NCI-H1417 treated with DMSO at 0.1 percent for 48 hours (cell line): ENCODE measurements around the gene NAALADL2.

Experiments used
- DNase-seq: peaks from one replicate; lab custom pipeline; 2025; lab: John Stamatoyannopoulos, UW

NAALADL2 gene

GRCh38 chr3:175200391-175201095 is 341.4 kb downstream of the NAALADL2 start:
- DNase-seq, result no peak

GRCh38 chr3:175207361-175207760 is 348.2 kb downstream of the NAALADL2 start:
- DNase-seq, result no peak

- DNase-seq, result no peak
These were observed 349.2 kb downstream of the NAALADL2 start for GRCh38 chr3:175208326-175208725.

GRCh38 chr3:175211466-175211865 is 352.3 kb downstream of the NAALADL2 start:
- no peak for DNase-seq

DNA sequence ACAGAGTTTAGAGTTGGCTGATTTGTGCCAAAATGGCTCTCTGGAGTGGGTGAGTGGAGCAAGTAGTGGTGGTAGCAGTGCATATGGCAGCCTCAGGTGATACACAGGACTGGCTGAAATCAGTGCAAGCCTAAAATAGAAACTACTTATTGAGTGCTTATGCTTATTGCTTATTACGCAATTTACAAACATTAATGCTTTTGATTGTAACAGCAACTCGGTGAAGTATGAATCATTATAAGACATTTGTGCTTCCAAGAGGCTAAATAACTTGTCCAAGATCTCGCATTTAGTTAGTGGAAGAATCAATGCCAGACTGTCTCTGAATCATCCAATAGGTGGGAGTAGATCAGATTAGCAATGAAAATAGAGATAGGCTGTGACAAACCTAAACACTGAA is 353.8 kb downstream of the NAALADL2 start:
- DNase-seq, result no peak

DNA sequence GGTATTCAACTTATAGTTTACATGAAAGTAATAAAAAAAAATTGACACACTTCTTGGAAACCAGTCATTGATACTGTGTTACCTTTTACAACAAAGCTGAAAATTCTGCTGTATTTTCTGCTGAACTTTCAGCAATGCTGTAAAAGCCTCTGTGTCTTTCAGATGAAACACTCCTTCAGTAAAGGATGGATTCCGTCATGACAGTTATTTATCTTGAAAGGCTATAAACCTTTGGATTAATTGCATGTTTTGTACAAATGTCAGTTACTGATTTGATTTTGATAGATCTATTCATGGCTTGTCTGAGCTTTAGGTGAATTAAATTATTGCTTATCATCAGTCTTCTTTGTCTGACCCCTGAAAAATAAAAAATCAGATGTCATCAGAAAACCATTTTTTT is 355.1 kb downstream of the NAALADL2 start:
- no peak for DNase-seq

GRCh38 chr3:175215833-175216232 is 356.7 kb downstream of the NAALADL2 start:
- DNase-seq, result no peak

- DNase-seq, result no peak
These were observed 363.2 kb downstream of the NAALADL2 start for GRCh38 chr3:175222356-175222755.

- no peak for DNase-seq
These were observed 364.9 kb downstream of the NAALADL2 start for GRCh38 chr3:175224051-175224450.

DNA sequence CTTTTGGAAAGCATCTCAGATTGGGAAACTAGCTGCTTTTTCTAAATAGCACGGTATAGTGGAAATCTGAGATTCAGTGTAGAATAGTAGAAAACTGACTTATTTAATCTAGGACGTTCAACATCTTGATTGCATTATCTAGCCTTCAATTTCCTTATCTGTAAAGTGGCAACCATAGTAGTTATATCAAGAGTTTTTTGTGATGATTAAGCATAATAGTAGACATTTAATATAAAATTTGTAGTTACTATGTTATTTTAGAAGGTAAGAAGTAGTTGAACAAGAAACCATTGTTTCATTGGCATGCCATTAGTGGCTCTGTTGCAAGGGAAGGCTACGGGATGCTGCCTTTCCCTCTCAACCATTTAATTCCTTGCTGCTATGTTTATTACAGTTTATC is 367.3 kb downstream of the NAALADL2 start:
- no peak for DNase-seq

GRCh38 chr3:175227126-175227525 is 368.0 kb downstream of the NAALADL2 start:
- DNase-seq, result no peak

- DNase-seq, result no peak
These were observed 375.1 kb downstream of the NAALADL2 start for GRCh38 chr3:175233957-175234940.

DNA sequence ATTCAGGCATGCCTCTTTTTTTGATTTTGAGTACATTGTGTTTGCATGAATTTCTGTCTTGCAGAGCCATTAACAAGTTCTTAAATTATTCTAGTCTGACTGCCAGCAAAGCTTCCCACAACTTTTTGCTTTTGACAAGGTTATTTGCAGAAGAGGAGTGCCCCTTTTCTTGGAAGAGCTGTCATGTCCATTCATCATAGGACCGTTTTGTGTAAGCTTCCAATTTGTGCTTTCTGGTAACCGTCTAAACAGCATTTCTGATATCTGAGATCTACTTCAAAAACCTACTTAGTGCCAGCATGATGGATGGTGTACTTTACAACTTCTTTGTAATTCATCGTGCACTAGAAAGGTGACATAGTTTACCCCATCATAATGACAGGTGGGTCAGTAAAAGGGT is 379.7 kb downstream of the NAALADL2 start:
- DNase-seq, result peak; percentile 56

DNA sequence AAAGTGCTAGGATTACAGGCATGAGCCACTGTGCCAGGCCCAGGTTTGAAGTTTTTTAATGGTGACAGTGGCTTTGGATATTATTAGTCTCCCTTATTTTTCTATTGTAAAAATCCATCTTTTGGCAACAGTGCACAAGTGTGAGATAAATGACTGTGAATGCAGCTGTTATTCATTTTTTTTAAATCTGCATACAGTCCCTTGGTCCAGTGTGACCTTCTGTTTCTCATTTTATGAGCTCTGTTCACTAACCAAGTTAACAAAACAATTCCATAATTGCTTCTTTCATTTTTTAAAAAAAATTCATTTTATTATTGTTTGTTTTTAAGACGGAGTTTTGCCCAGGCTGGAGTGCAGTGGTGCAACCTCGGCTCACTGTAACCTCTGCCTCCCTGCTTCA is 381.8 kb downstream of the NAALADL2 start:
- DNase-seq, result no peak

GRCh38 chr3:175242243-175242642 is 383.1 kb downstream of the NAALADL2 start:
- DNase-seq, result no peak

DNA sequence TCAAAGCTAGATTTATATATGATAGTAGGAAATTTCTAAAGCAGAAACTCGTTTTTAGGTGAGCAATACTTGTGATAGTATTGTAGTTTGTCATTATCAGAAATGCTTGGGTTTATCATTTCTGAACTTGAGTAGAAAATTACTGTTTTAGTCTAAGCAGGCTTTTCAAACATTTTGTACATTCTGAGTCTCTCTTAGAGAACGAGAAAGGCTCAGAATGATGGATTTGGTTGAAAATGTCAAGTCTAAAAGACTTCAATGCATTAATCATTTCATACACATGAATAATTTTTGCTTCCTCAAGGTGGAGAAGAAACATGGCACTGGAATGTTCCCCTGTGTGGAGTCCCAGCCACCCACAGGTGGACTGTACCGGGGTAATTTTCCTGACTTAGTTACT is 387.1 kb downstream of the NAALADL2 start:
- DNase-seq, result no peak

- DNase-seq, result no peak
These were observed 387.6 kb downstream of the NAALADL2 start for GRCh38 chr3:175246766-175247165.

DNA sequence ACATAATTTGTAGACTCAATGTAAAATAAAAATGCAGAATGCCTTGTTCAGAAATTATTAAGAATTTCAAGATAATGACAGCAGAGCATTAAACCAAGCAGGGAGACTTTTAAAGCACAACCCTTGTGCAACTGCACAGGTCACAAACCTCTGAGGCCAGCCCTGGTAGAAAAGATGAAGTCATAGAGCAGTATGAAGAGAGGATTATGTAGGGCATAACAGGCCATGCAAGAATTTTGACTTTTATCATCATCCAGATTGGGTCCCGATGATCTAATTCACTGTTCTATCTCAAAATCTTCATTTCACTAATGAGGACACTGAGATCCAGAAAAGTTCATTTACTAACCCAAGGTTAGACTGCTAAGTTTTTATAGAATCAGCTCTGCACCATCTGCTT is 388.5 kb downstream of the NAALADL2 start:
- DNase-seq, result no peak

- no peak for DNase-seq
These were observed 389.7 kb downstream of the NAALADL2 start for GRCh38 chr3:175248832-175249231.

DNA sequence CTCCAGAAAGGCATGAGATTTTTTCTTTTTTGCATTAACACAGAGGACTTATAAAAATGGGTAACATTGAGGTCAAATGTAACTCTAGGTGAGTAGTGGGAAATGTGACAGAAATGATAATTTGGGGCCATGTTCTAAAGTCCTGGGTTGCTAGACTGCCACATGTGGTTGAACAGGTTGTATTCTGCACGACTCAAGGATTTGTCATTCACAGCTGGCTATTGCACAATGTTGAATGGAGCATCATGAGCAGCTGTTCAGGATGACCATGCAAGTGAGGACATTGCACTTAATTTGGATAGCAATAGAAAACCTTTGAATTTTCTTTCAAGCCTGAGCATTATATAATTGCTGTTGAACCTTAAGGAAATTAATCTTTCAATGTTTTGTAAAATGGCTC is 396.6 kb downstream of the NAALADL2 start:
- no peak for DNase-seq

DNA sequence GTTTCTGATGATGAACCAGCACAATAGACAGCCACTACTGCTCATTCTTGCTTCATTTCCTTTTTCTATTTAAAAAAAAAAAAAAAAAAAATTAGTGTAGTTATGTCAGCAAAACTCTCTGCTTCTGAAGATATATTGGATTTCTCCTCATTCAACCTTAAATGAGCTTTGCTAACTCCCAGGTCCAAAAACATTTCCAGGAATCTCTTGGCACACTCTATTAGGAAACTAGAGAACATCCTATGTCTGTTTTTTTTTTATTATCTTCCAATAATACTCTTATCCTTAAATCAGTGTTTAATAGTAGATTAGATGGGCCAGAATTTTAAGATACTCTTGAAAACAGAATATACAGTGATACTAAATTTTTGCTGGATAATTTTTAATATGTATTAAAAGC is 398.0 kb downstream of the NAALADL2 start:
- DNase-seq, result no peak

GRCh38 chr3:175258763-175259162 is 399.6 kb downstream of the NAALADL2 start:
- DNase-seq, result no peak

GRCh38 chr3:175260145-175260794 is 401.1 kb downstream of the NAALADL2 start:
- no peak for DNase-seq
